Testis (tissue), 2 donors: ENCODE results near the gene EGFL8.

ENCODE experiments used
- POLR2A ChIP-seq: fragments of 450-650 bp; IDR thresholded peaks from one replicate; pipeline ENCODE4 v1.6.1; 2017; ENCODE audit warnings: antibody characterized with exemption, mild to moderate bottlenecking, moderate library complexity
- TF ChIP-seq, protein P1 (sequence below), 3 experiments: fragments of 450-650 bp in 2 of 3; fragments of 200-600 bp in 1 of 3; sonication (generic) in 1 of 3; IDR thresholded peaks; one replicate each; pipeline ENCODE4 v1.5.1; 2016 to 2019; ENCODE audit warnings: antibody characterized with exemption in 3 of 3, mild to moderate bottlenecking in 2 of 3, moderate library complexity in 1 of 3

DNA sequence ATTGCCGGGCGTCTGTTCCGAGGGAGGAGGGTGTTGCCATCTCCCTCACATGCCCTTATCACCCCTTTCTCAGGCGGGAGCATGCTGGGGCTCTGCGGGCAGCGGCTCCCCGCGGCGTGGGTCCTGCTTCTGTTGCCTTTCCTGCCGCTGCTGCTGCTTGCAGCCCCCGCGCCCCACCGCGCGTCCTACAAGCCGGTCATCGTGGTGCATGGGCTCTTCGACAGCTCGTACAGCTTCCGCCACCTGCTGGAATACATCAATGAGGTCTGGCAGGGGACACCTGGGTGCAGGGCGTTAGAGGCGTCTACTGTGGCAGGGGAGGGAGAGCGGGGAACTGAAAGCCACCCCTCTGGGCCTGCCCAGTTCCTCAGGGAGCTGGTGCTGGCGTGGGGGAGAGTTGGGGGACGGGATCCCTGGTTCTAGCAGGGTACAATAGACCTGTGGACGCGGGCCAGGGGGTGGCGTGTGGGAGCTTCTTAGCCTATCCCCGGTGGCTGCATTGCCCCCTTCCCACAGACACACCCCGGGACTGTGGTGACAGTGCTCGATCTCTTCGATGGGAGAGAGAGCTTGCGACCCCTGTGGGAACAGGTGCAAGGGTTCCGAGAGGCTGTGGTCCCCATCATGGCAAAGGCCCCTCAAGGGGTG is 9.8 kb upstream of the EGFL8 start:
- no peak for TF ChIP-seq POLR2A
- TF ChIP-seq, protein P1, sequence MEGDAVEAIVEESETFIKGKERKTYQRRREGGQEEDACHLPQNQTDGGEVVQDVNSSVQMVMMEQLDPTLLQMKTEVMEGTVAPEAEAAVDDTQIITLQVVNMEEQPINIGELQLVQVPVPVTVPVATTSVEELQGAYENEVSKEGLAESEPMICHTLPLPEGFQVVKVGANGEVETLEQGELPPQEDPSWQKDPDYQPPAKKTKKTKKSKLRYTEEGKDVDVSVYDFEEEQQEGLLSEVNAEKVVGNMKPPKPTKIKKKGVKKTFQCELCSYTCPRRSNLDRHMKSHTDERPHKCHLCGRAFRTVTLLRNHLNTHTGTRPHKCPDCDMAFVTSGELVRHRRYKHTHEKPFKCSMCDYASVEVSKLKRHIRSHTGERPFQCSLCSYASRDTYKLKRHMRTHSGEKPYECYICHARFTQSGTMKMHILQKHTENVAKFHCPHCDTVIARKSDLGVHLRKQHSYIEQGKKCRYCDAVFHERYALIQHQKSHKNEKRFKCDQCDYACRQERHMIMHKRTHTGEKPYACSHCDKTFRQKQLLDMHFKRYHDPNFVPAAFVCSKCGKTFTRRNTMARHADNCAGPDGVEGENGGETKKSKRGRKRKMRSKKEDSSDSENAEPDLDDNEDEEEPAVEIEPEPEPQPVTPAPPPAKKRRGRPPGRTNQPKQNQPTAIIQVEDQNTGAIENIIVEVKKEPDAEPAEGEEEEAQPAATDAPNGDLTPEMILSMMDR (IDR thresholded peaks at IDR 0.05), result peak; percentile 41 to 75 (median 53)
